DND-41 (cell line): Measurements from ENCODE around the gene TBC1D19.

Source experiments
- ATAC-seq: fragments of 200-7000 bp; cut with Tn5 transposase; 3 replicates; pipeline ENCODE4 v1.9.1; 2021; ENCODE audit warnings: low read depth; ENCODE audit not compliant: insufficient read depth
- DNase-seq: peaks from one replicate; pipeline ENCODE4 v3.0.0-alpha.2; 2020
- H2AFZ ChIP-seq: 2 replicates; pipeline ENCODE4 v1.6.0; 2012; ENCODE audit warnings: low read depth, low read length
- H3K27ac ChIP-seq: 2 replicates; pipeline ENCODE4 v1.5.1; 2012; ENCODE audit warnings: low read length, inconsistent platforms
- H3K27me3 ChIP-seq: fragments of 200-600 bp; sonication (generic); 2 replicates; pipeline ENCODE4 v1.6.0; 2012; ENCODE audit warnings: low read length, mild to moderate bottlenecking, inconsistent platforms; ENCODE audit not compliant: insufficient read depth, poor library complexity
- H3K36me3 ChIP-seq: 2 replicates; pipeline ENCODE4 v1.5.1; 2012; ENCODE audit warnings: low read length, inconsistent platforms; ENCODE audit not compliant: insufficient read depth
- H3K4me1 ChIP-seq: 2 replicates; pipeline ENCODE4 v1.5.1; 2012; ENCODE audit warnings: mild to moderate bottlenecking, low read length; ENCODE audit not compliant: insufficient read depth
- H3K4me2 ChIP-seq: 2 replicates; pipeline ENCODE4 v1.6.0; 2012; ENCODE audit warnings: mild to moderate bottlenecking, moderate library complexity, low read length, inconsistent platforms; ENCODE audit not compliant: insufficient read depth
- H3K4me3 ChIP-seq, 2 experiments: fragments of 200-600 bp in 1 of 2; shearing (Covaris generic) in 1 of 2; 2 replicates each; pipeline ENCODE4 v1.5.1; 2012 to 2016; ENCODE audit warnings: inconsistent platforms in 2 of 2, low read length in 2 of 2, mild to moderate bottlenecking in 2 of 2, low read depth in 1 of 2, moderate library complexity in 1 of 2
- H3K79me2 ChIP-seq: 2 replicates; pipeline ENCODE4 v1.6.0; 2012; ENCODE audit warnings: low read length, inconsistent platforms; ENCODE audit not compliant: insufficient read depth
- H3K9ac ChIP-seq: 2 replicates; pipeline ENCODE4 v1.6.0; 2012; ENCODE audit warnings: low read depth, mild to moderate bottlenecking, inconsistent platforms, low read length, moderate library complexity
- H3K9me3 ChIP-seq: 2 replicates; pipeline ENCODE4 v1.5.1; 2012; ENCODE audit warnings: low read length, moderate library complexity, mild to moderate bottlenecking, inconsistent platforms; ENCODE audit not compliant: insufficient read depth, severe bottlenecking
- H4K20me1 ChIP-seq: 2 replicates; pipeline ENCODE4 v1.6.0; 2012; ENCODE audit warnings: low read length; ENCODE audit not compliant: insufficient read depth
- EZH2 ChIP-seq: IDR thresholded peaks from 3 replicates; pipeline ENCODE4 v1.6.1; 2012; ENCODE audit warnings: borderline replicate concordance, low read depth, mild to moderate bottlenecking, moderate library complexity, low read length, inconsistent platforms; ENCODE audit not compliant: severe bottlenecking
- TF ChIP-seq, protein P1 (sequence below): IDR thresholded peaks from 2 replicates; pipeline ENCODE4 v1.5.1; 2012; ENCODE audit warnings: borderline replicate concordance, low read length, moderate library complexity, mild to moderate bottlenecking; ENCODE audit not compliant: poor library complexity, severe bottlenecking; ENCODE audit errors: extremely low read depth

The TBC1D19 gene

DNA sequence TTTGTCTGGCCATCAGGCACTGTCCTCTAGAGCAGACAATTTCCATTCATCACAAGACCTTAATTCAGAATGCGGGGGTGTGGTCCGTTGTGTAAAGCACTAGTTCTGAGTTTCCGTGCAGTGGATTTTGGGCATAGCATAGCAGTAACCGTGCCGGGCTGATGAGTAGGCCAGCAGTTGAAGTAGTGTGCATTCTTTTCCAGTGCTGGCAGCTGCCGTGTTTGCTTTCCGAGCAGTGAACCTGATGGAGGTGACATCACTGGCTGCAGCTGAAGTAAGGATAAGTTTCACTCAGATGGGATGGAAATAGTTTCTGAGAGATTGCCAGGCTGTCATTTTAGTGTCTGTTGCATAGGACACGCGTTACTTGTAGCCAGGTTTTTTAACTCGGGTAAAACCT is 169.7 kb downstream of the TBC1D19 start:
- peaks cover 11% of the 10 kb centered on the region; the same call in 1 of the 2 replicates for H3K36me3 ChIP-seq
- H3K4me3 ChIP-seq, result no peak overlapping the region
- H3K9ac ChIP-seq, result no peak overlapping the region
- no peaks in the 10 kb centered on the region for H3K79me2 ChIP-seq
- H3K27ac ChIP-seq, result no peak overlapping the region
- no peaks in the 10 kb centered on the region for H3K27me3 ChIP-seq
- H2AFZ ChIP-seq, result no peak overlapping the region
- TF ChIP-seq EZH2, result no peak
- TF ChIP-seq, protein P1, sequence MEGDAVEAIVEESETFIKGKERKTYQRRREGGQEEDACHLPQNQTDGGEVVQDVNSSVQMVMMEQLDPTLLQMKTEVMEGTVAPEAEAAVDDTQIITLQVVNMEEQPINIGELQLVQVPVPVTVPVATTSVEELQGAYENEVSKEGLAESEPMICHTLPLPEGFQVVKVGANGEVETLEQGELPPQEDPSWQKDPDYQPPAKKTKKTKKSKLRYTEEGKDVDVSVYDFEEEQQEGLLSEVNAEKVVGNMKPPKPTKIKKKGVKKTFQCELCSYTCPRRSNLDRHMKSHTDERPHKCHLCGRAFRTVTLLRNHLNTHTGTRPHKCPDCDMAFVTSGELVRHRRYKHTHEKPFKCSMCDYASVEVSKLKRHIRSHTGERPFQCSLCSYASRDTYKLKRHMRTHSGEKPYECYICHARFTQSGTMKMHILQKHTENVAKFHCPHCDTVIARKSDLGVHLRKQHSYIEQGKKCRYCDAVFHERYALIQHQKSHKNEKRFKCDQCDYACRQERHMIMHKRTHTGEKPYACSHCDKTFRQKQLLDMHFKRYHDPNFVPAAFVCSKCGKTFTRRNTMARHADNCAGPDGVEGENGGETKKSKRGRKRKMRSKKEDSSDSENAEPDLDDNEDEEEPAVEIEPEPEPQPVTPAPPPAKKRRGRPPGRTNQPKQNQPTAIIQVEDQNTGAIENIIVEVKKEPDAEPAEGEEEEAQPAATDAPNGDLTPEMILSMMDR, result no peak
- H4K20me1 ChIP-seq, result no peaks in the 10 kb centered on the region
- no peaks in the 10 kb centered on the region for H3K9me3 ChIP-seq
- DNase-seq (no peak), ATAC-seq (no peak)
- no peak overlapping the region for H3K4me2 ChIP-seq
- no peaks in the 10 kb centered on the region for H3K4me1 ChIP-seq

DNA sequence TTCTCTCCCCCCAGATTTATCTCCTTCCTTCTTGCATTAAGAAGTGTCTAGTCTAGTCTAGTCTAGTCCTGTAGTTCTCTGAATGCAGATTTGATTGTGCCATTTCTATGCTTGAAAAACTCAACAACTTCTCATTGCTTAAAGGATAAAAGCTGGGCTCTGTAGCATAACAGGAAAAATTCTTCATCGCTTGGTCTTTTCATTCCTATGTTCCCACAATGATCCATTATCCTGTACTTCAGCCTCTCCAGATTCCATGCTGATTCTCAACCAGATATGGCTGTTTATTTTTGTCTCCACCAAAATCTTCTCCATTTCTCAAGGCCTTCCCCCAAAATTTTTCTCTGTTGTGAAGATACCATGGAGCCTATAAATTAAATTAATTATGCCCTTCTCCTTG is 173.9 kb downstream of the TBC1D19 start:
- Histone ChIP-seq H3K4me3 (no peak overlapping the region), H3K79me2 (no peaks in the 10 kb centered on the region), H2AFZ (no peak overlapping the region), H3K4me1 (no peaks in the 10 kb centered on the region), H3K4me2 (no peak overlapping the region), H3K27ac (no peak overlapping the region), H3K9me3 (no peaks in the 10 kb centered on the region), H3K27me3 (no peaks in the 10 kb centered on the region), H4K20me1 (no peaks in the 10 kb centered on the region), H3K36me3 (peaks cover 11% of the 10 kb centered on the region; the same call in 1 of the 2 replicates), H3K9ac (no peak overlapping the region)
- no peak for TF ChIP-seq EZH2
- TF ChIP-seq, protein P1, result no peak
- DNase-seq (no peak), ATAC-seq (no peak)

DNA sequence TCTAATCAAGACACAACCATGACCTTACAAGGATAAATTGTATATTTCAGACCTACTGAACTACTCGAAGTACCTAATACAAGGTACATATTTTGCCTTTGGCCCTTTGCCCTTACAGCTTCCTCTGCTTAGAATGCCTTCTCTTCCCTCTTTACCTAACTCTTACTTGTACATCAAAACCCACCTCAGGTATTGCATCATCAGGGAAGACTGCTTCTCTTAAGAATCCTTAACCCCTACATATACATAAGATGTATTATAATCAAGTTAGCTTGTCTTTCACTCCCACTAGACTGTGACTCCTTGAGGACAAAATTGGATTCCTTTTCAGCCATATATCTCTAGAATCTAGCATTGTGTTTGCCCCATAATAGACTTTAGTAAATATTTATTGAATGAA is 175.0 kb downstream of the TBC1D19 start:
- TF ChIP-seq EZH2, result no peak
- TF ChIP-seq, protein P1, result no peak
- DNase-seq, result no peak
- peaks cover 11% of the 10 kb centered on the region; the same call in 1 of the 2 replicates for H3K36me3 ChIP-seq

DNA sequence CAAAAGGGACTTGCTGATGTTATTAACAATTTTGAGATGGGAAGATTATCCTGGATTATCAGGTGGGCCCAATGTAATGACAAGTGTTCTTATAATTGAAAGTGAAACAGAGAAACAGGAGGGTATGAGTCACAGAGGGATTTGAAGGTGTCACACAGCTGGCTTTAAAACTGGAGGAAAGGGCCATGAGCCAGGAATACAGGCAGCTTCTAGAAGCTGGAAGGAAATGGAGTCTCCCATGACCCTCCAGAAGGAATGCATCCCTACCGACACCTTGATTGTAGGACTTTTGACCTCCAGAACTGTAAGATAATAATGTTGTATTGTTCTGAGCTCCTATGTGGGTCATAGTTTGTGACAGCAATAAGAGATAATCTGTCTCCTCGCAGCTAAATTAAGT is 178.8 kb downstream of the TBC1D19 start:
- Histone ChIP-seq H3K79me2 (no peaks in the 10 kb centered on the region), H3K4me2 (no peak overlapping the region), H3K27ac (no peak overlapping the region), H2AFZ (no peak overlapping the region), H4K20me1 (no peaks in the 10 kb centered on the region), H3K9ac (no peak overlapping the region), H3K36me3 (no peaks in the 10 kb centered on the region), H3K4me3 (no peak overlapping the region), H3K9me3 (no peaks in the 10 kb centered on the region), H3K4me1 (no peaks in the 10 kb centered on the region), H3K27me3 (no peaks in the 10 kb centered on the region)
- DNase-seq (no peak), ATAC-seq (no peak)
- TF ChIP-seq, protein P1, result no peak
- no peak for TF ChIP-seq EZH2

More for the DNA sequence above, 175.0 kb downstream of the TBC1D19 start:
- Histone ChIP-seq H3K4me2 (no peak overlapping the region), H3K27me3 (no peaks in the 10 kb centered on the region), H3K9me3 (no peaks in the 10 kb centered on the region), H2AFZ (no peak overlapping the region), H3K79me2 (no peaks in the 10 kb centered on the region), H3K9ac (no peak overlapping the region), H4K20me1 (no peaks in the 10 kb centered on the region), H3K27ac (no peak overlapping the region), H3K4me1 (no peaks in the 10 kb centered on the region), H3K4me3 (no peak overlapping the region)
- ATAC-seq, result no peak
